Measurements from ENCODE around the gene CTSW. TPM values are rescaled to one million over a fixed set of nuclear protein-coding genes. Genes with fewer than 3 reads are reported as not detected.

Gene CTSW
- total RNA-seq, 3 donors from 2014 or later (not counting 1 experiment from before 2014, with no cell fraction given): 765 to 1,016 (median 976) TPM

- Mint-ChIP-seq H3K9me3 (no peaks in the 10 kb centered on the region), H3K27me3 (ENCODE audit: low read depth in 2 of 2) (no peaks in the 10 kb centered on the region), H3K36me3 (no peaks in the 10 kb centered on the region), H3K4me1 (peaks cover 24 to 38% of the 10 kb centered on the region in 2 donors), H3K27ac (peak overlapping the region; percentile 92 to 97), H3K4me3 (peak overlapping the region; percentile 65)
- Histone ChIP-seq H3K9me3 (ENCODE audit: control insufficient read depth, insufficient read depth, low read length) (no peaks in the 10 kb centered on the region), H3K36me3 (ENCODE audit: control insufficient read depth, insufficient read depth, low read length) (peaks cover 5% of the 10 kb centered on the region), H3K27ac (ENCODE audit: low read length) (peak overlapping the region; percentile 76), H3K4me3 (ENCODE audit: low read length) (no peak overlapping the region), H3K4me1 (ENCODE audit: control insufficient read depth, insufficient read depth, low read length) (peaks cover 39% of the 10 kb centered on the region), H3K27me3 (ENCODE audit: control insufficient read depth, insufficient read depth, low read length) (no peaks in the 10 kb centered on the region)
- DNase-seq: peak in 1 of 2 donors; percentile 37
- intact Hi-C loops (cut with micrococcal nuclease): loop anchor here (1.0 kb wide), 1 partner anchor 9 kb away; the partner anchor contains the start of genes C11orf68 and DRAP1
- no peak for ATAC-seq
- 39% methylated on average over 6 of the region's 6 CpGs for WGBS (ENCODE audit: insufficient coverage)
- TF ChIP-seq, protein P1, sequence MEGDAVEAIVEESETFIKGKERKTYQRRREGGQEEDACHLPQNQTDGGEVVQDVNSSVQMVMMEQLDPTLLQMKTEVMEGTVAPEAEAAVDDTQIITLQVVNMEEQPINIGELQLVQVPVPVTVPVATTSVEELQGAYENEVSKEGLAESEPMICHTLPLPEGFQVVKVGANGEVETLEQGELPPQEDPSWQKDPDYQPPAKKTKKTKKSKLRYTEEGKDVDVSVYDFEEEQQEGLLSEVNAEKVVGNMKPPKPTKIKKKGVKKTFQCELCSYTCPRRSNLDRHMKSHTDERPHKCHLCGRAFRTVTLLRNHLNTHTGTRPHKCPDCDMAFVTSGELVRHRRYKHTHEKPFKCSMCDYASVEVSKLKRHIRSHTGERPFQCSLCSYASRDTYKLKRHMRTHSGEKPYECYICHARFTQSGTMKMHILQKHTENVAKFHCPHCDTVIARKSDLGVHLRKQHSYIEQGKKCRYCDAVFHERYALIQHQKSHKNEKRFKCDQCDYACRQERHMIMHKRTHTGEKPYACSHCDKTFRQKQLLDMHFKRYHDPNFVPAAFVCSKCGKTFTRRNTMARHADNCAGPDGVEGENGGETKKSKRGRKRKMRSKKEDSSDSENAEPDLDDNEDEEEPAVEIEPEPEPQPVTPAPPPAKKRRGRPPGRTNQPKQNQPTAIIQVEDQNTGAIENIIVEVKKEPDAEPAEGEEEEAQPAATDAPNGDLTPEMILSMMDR (IDR thresholded peaks at IDR 0.05): no peak
These were observed 49.0 kb downstream of the CTSW start for GRCh38 chr11:65928667-65929066.

DNA sequence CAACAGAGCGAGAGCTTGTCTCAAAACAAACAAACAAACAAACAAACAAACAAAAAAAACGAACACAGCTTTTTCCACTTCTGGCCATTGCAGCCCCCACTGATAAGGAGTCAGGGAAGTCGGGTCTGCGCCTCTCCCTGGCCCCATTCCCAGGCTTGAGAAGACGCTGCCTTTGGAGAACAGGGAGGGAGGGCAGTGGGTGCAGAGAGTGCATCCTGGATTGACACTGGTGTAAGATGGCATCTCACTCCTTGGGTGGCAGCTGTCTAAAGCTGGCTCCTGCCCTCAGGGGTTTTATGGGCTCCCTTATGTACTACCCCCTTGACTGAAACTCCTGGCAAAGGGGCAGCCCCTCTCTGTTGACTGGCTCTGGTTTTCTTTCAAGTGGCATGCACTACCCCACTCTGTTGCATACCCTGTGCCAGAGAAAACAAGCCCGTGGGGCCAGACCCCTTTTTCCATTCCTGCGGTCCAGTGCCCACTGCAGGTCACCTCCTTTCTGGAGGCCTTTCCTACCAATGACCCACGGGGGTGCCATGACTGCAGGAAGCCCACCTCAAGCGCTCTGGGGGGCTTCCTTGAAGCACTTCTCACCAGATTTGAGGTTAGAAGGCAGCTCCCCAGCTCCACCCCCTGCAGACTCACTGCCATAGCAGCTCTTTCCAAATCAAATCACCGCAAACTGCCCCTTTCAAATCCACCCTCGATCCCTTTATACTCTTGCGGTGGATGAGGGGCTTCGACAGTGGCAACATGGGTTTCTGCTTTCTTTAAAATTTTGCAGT is 52.3 kb downstream of the CTSW start:
- no peak overlapping the region for H3K4me3 ChIP-seq (ENCODE audit: low read length)
- H3K27me3 ChIP-seq (ENCODE audit: control insufficient read depth, insufficient read depth, low read length): no peaks in the 10 kb centered on the region
- no peak for ATAC-seq
- no peaks in the 10 kb centered on the region for H3K9me3 Mint-ChIP-seq
- H3K4me1 Mint-ChIP-seq: peaks cover 22 to 36% of the 10 kb centered on the region in 2 donors
- no peak overlapping the region for H3K4me3 Mint-ChIP-seq
- H3K9me3 ChIP-seq (ENCODE audit: control insufficient read depth, insufficient read depth, low read length): no peaks in the 10 kb centered on the region
- H3K27me3 Mint-ChIP-seq (ENCODE audit: low read depth in 2 of 2): no peaks in the 10 kb centered on the region
- H3K36me3 Mint-ChIP-seq: no peaks in the 10 kb centered on the region
- no peaks in the 10 kb centered on the region for H3K36me3 ChIP-seq (ENCODE audit: control insufficient read depth, insufficient read depth, low read length)
- intact Hi-C loops (cut with micrococcal nuclease): no loop called here
- TF ChIP-seq, protein P1 (IDR thresholded peaks at IDR 0.05): no peak
- H3K27ac ChIP-seq (ENCODE audit: low read length): no peak overlapping the region
- H3K27ac Mint-ChIP-seq: peak overlapping the region; percentile 21 to 35
- DNase-seq: peak in 1 of 2 donors; percentile 33
- peaks cover 36% of the 10 kb centered on the region for H3K4me1 ChIP-seq (ENCODE audit: control insufficient read depth, insufficient read depth, low read length)
- whole genome bisulfite sequencing (ENCODE audit: insufficient coverage): 74% methylated on average over 13 of the region's 13 CpGs

- ATAC-seq (no peak), DNase-seq (peak in 1 of 2 donors; percentile 34)
- Histone ChIP-seq H3K27me3 (ENCODE audit: control insufficient read depth, insufficient read depth, low read length) (no peaks in the 10 kb centered on the region), H3K9me3 (ENCODE audit: control insufficient read depth, insufficient read depth, low read length) (no peaks in the 10 kb centered on the region), H3K4me1 (ENCODE audit: control insufficient read depth, insufficient read depth, low read length) (peaks cover 30% of the 10 kb centered on the region), H3K4me3 (ENCODE audit: low read length) (no peak overlapping the region), H3K36me3 (ENCODE audit: control insufficient read depth, insufficient read depth, low read length) (no peaks in the 10 kb centered on the region), H3K27ac (ENCODE audit: low read length) (no peak overlapping the region)
- H3K27ac Mint-ChIP-seq: peak overlapping the region in 1 of 2 donors; percentile 29
- H3K4me3 Mint-ChIP-seq: no peak overlapping the region
- WGBS (ENCODE audit: insufficient coverage): 74% methylated on average over 9 of the region's 9 CpGs
- peaks cover 16 to 31% of the 10 kb centered on the region in 2 donors for H3K4me1 Mint-ChIP-seq
- intact Hi-C loops (cut with micrococcal nuclease): no loop called here
- H3K36me3 Mint-ChIP-seq: no peaks in the 10 kb centered on the region
- TF ChIP-seq, protein P1 (IDR thresholded peaks at IDR 0.05): no peak
- H3K9me3 Mint-ChIP-seq: no peaks in the 10 kb centered on the region
- H3K27me3 Mint-ChIP-seq (ENCODE audit: low read depth in 2 of 2): no peaks in the 10 kb centered on the region
These were observed 52.9 kb downstream of the CTSW start for GRCh38 chr11:65932558-65932919.

Other genes starting within 250 kb of the CTSW start
- 100 to 1,000 TPM; 520 to 776 (median 743) TPM for gene SIPA1, start 241.7 kb upstream of the CTSW start, total RNA-seq
- gene RELA, start 216.9 kb upstream of the CTSW start, total RNA-seq: 100 to 1,000 TPM; 319 to 380 (median 338) TPM
- gene KAT5, start 167.6 kb upstream of the CTSW start, total RNA-seq: 100 to 1,000 TPM; 140 to 155 (median 146) TPM
- gene RNASEH2C, start 159.0 kb upstream of the CTSW start, total RNA-seq: 10 to 100 TPM; 34.6 to 45.6 (median 38.5) TPM
- 10 to 100 TPM; 13.9 to 22.5 (median 21.3) TPM for gene AP5B1, start 98.9 kb upstream of the CTSW start, total RNA-seq
- gene OVOL1, start 92.8 kb upstream of the CTSW start, total RNA-seq: under 1 TPM in 2 of 3 donors, not detected in 1; 0.11 to 0.12 TPM
- gene SNX32, start 45.9 kb upstream of the CTSW start, total RNA-seq: 1 to 10 TPM in 1 of 3 donors, under 1 TPM in 2; 0.31 to 2.0 (median 0.54) TPM
- gene CFL1, start 21.7 kb upstream of the CTSW start, total RNA-seq: 1,000 to 10,000 TPM; 1,035 to 1,220 (median 1,095) TPM
- gene MUS81, start 19.4 kb upstream of the CTSW start, total RNA-seq: 10 to 100 TPM; 71.6 to 93.4 (median 73.6) TPM
- 10 to 100 TPM in 1 of 3 donors, 1 to 10 TPM in 2; 6.1 to 13.0 (median 9.8) TPM for gene EFEMP2, start 7.0 kb upstream of the CTSW start, total RNA-seq
- 10 to 100 TPM; 36.5 to 47.9 (median 45.7) TPM for gene FIBP, start 8.6 kb downstream of the CTSW start, total RNA-seq
- gene CCDC85B, start 10.8 kb downstream of the CTSW start, total RNA-seq: 10 to 100 TPM; 22.6 to 36.1 (median 24.1) TPM
- gene FOSL1, start 20.6 kb downstream of the CTSW start, total RNA-seq: 1 to 10 TPM; 3.4 to 9.0 (median 6.8) TPM
- 10 to 100 TPM; 19.9 to 28.3 (median 20.7) TPM for gene C11orf68, start 39.2 kb downstream of the CTSW start, total RNA-seq
- gene DRAP1, start 39.6 kb downstream of the CTSW start, total RNA-seq: 100 to 1,000 TPM; 114 to 115 (median 115) TPM
- gene TSGA10IP, start 65.6 kb downstream of the CTSW start, total RNA-seq: not detected
- 100 to 1,000 TPM; 103 to 123 (median 115) TPM for gene SART1, start 81.9 kb downstream of the CTSW start, total RNA-seq
- 10 to 100 TPM; 49.9 to 74.2 (median 62.8) TPM for gene EIF1AD, start 122.3 kb downstream of the CTSW start, total RNA-seq
- 100 to 1,000 TPM in 1 of 3 donors, 10 to 100 TPM in 2; 87.8 to 107 (median 90.4) TPM for gene BANF1, start 122.7 kb downstream of the CTSW start, total RNA-seq
- gene CST6, start 132.2 kb downstream of the CTSW start, total RNA-seq: not detected
- 10 to 100 TPM; 12.2 to 16.9 (median 13.3) TPM for gene CATSPER1, start 146.6 kb downstream of the CTSW start, total RNA-seq
- gene GAL3ST3, start 169.3 kb downstream of the CTSW start, total RNA-seq: not detected
- 100 to 1,000 TPM; 249 to 269 (median 253) TPM for gene SF3B2, start 172.5 kb downstream of the CTSW start, total RNA-seq
- gene PACS1, start 190.4 kb downstream of the CTSW start, total RNA-seq: 100 to 1,000 TPM; 176 to 204 (median 186) TPM